NT2/D1 (cell line): Measurements from ENCODE around the gene ABI3BP.

ENCODE experiments used
- SUZ12 ChIP-seq: IDR thresholded peaks from 2 replicates; pipeline ENCODE4 v1.6.1; 2011; ENCODE audit not compliant: insufficient read length, insufficient read depth; ENCODE audit errors: extremely low read depth
- ZNF274 ChIP-seq: IDR thresholded peaks from 2 replicates; pipeline ENCODE4 v1.6.1; 2011; ENCODE audit warnings: mild to moderate bottlenecking, low read depth, low read length

DNA sequence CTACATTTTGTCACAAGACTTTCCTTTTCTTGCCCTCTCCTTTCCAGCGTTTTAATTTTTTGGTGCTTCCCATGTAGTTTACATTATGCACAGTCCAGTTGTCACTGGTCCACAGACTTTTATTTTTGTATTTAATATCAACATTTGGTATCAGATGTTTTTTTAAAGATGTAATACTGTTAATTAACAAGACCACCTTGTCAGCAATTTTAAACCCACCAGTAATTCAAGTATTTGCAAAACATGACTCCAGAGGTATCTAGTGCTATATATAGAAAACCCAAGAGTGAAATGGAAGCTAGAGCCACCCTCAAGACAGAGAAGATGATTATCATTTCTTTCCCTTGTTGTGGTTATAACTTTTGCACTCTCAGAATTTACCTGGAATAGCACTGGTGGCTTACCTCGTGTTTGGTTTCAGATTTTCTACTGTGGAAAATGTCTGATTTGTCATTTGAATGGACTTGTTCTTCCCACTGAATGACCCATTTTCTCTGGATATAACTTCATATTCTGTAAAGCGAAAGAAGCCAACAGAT lies 227.7 kb downstream of the ABI3BP start:
- TF ChIP-seq ZNF274 = no peak
- TF ChIP-seq SUZ12 = no peak
